ENCODE data around the gene VMAC. TPM values are rescaled to one million over a fixed set of nuclear protein-coding genes. Genes with fewer than 3 reads are reported as not detected.

VMAC gene
- total and polyA plus RNA-seq, 2 of the 8 experiments (the other 6 are each of a cell fraction or from before 2014, with no cell fraction given): 1.3 to 2.2 TPM

GRCh38 chr19:5899728-5900526 is 4.7 kb upstream of the VMAC start (continued):
- TF ChIP-seq CHD7 (IDR thresholded peaks at IDR 0.05; ENCODE audit: insufficient replicate concordance, low read length) (no peak), CTCF (IDR thresholded peaks at IDR 0.05; ENCODE audit: control extremely low read depth in 1 of 3, insufficient read depth in 1 of 3, low read depth in 1 of 3, low read length in 3 of 3) (no peak), TCF12 (IDR thresholded peaks at IDR 0.05; ENCODE audit: low read depth, low read length) (no peak), JUND (IDR thresholded peaks at IDR 0.05; ENCODE audit: low read length) (no peak), CREB1 (IDR thresholded peaks at IDR 0.05) (no peak), CEBPB (IDR thresholded peaks at IDR 0.05; ENCODE audit: low read depth, low read length) (no peak), TAF7 (optimal IDR thresholded peaks at IDR 0.05; ENCODE audit: borderline replicate concordance, low read depth, low read length) (no peak)
